Breast epithelium (tissue), 3 donors: ENCODE measurements around the gene DDX24.

Experiments
- CTCF ChIP-seq, 3 donors: fragments of 450-650 bp; IDR thresholded peaks; one replicate each; pipeline ENCODE4 v1.5.1; 2016 to 2017; ENCODE audit warnings: antibody characterized with exemption in 3 of 3, mild to moderate bottlenecking in 3 of 3, moderate library complexity in 3 of 3
- POLR2A ChIP-seq: fragments of 450-650 bp; IDR thresholded peaks from one replicate; pipeline ENCODE4 v1.6.1; 2016; ENCODE audit warnings: antibody characterized with exemption, mild to moderate bottlenecking, moderate library complexity
- POLR2AphosphoS5 ChIP-seq, 3 donors: sonication (generic); formaldehyde crosslinking; IDR thresholded peaks; one replicate each; pipeline ENCODE4 v1.6.1; 2017; ENCODE audit warnings: antibody characterized with exemption in 3 of 3

DNA sequence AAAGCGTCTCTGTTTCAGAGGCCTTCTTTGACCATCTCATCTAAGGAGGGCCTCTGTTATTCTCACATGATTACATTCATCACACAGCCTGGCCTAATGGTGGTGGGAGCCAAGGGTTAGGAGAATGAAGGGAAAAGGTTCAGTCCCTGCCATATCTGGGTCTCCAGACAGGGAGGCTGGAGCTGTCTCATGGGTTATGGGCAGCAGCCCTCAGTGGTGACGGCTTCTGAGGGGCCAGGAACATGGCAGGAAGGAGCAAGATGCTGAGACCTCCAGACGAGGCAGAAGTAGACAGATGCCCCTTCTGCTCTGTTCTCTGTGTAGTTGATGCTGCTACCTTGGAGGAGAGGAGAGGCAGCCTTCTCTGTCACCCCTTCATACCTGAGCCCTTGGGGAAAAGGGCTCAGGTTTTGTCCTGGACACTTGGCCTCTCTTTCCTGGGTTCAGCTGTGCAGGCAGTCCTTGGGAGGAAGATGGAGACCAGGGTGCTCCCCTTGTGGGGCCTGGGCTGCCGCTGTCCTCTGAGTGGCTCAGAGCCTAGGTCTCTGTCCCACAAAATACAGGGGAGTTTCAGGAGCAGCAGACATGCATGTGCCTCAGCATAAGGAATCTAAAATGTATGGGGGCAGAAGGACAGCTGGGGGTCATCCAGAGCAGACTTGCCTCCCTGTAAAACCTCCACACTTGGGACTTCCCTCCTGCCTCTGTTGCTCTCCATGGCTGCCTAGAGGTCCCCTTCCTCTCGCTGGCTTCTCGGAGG, 44.8 kb upstream of the DDX24 start:
- TF ChIP-seq CTCF (IDR thresholded peaks at IDR 0.05) (no peak), POLR2AphosphoS5 (IDR thresholded peaks at IDR 0.05) (no peak), POLR2A (no peak)
